Body of pancreas (tissue), 4 donors: ENCODE results near the gene DOC2A.

Experiments used
- CTCF ChIP-seq, 7 experiments: fragments of 450-650 bp in 4 of 7; fragments of 200-600 bp in 3 of 7; sonication (generic) in 3 of 7; IDR thresholded peaks; one replicate each; pipeline ENCODE4 v1.5.1; 2016 to 2019; ENCODE audit warnings: antibody characterized with exemption in 7 of 7
- POLR2A ChIP-seq, 3 donors: fragments of 450-650 bp; IDR thresholded peaks; one replicate each; pipeline ENCODE4 v1.6.1; 2016; ENCODE audit warnings: antibody characterized with exemption in 3 of 3, mild to moderate bottlenecking in 2 of 3

- TF ChIP-seq CTCF (IDR thresholded peaks at IDR 0.05) (no peak), POLR2A (IDR thresholded peaks at IDR 0.05) (no peak)
Measured at GRCh38 chr16:30007378-30007895, 3.4 kb downstream of the DOC2A start.
